Tibial nerve (tissue), 4 donors: ENCODE data around the gene TCAP.

Source experiments
- CTCF ChIP-seq, 5 experiments: fragments of 200-600 bp in 3 of 5; fragments of 450-650 bp in 2 of 5; sonication (generic) in 3 of 5; IDR thresholded peaks; one replicate each; pipeline ENCODE4 v1.5.1; 2016 to 2019; ENCODE audit warnings: antibody characterized with exemption in 5 of 5, mild to moderate bottlenecking in 3 of 5, moderate library complexity in 2 of 5
- EP300 ChIP-seq, 2 donors: sonication (generic); formaldehyde crosslinking; IDR thresholded peaks; one replicate each; pipeline ENCODE4 v1.6.1; 2017; ENCODE audit warnings: antibody characterized with exemption in 2 of 2, mild to moderate bottlenecking in 1 of 2
- POLR2A ChIP-seq, 2 donors: fragments of 450-650 bp; IDR thresholded peaks; one replicate each; pipeline ENCODE4 v1.6.1; 2017; ENCODE audit warnings: antibody characterized with exemption in 2 of 2, mild to moderate bottlenecking in 2 of 2, moderate library complexity in 2 of 2

- TF ChIP-seq CTCF (IDR thresholded peaks at IDR 0.05) (no peak), POLR2A (IDR thresholded peaks at IDR 0.05) (no peak), EP300 (IDR thresholded peaks at IDR 0.05) (no peak)
Measured at GRCh38 chr17:39669897-39670735, 5.0 kb downstream of the TCAP start.
